ENCODE measurements around the gene EXT2.

The EXT2 gene

GRCh38 chr11:44203270-44204043 is 108.0 kb downstream of the EXT2 start:
- no peak for DNase-seq (ENCODE audit: low read depth)

GRCh38 chr11:44205352-44205751 is 109.9 kb downstream of the EXT2 start:
- DNase-seq (ENCODE audit: low read depth), result no peak

- DNase-seq (ENCODE audit: low read depth), result no peak
Measured at GRCh38 chr11:44205836-44206235, 110.4 kb downstream of the EXT2 start.

- DNase-seq (ENCODE audit: low read depth), result no peak
Measured at GRCh38 chr11:44207292-44207691, 111.8 kb downstream of the EXT2 start.

GRCh38 chr11:44208976-44209603 is 113.6 kb downstream of the EXT2 start:
- no peak for DNase-seq (ENCODE audit: low read depth)

- no peak for DNase-seq (ENCODE audit: low read depth)
Measured at GRCh38 chr11:44212128-44212527, 116.7 kb downstream of the EXT2 start.

- no peak for DNase-seq (ENCODE audit: low read depth)
Measured at GRCh38 chr11:44213148-44213547, 117.7 kb downstream of the EXT2 start.

GRCh38 chr11:44217432-44217831 is 122.0 kb downstream of the EXT2 start:
- DNase-seq (ENCODE audit: low read depth), result no peak

- no peak for DNase-seq (ENCODE audit: low read depth)
Measured at GRCh38 chr11:44219830-44220796, 124.6 kb downstream of the EXT2 start.

GRCh38 chr11:44221456-44221855 is 126.0 kb downstream of the EXT2 start:
- DNase-seq (ENCODE audit: low read depth), result no peak

- DNase-seq (ENCODE audit: low read depth), result no peak
Measured at GRCh38 chr11:44221992-44222391, 126.5 kb downstream of the EXT2 start.

- DNase-seq (ENCODE audit: low read depth), result no peak
Measured at GRCh38 chr11:44223238-44223637, 127.8 kb downstream of the EXT2 start.

- no peak for DNase-seq (ENCODE audit: low read depth)
Measured at GRCh38 chr11:44224867-44225501, 129.5 kb downstream of the EXT2 start.

GRCh38 chr11:44226490-44226889 is 131.0 kb downstream of the EXT2 start:
- DNase-seq (ENCODE audit: low read depth), result no peak

- DNase-seq (ENCODE audit: low read depth), result no peak
Measured at GRCh38 chr11:44226945-44227344, 131.5 kb downstream of the EXT2 start.

- DNase-seq (ENCODE audit: low read depth), result no peak
Measured at GRCh38 chr11:44228379-44228778, 132.9 kb downstream of the EXT2 start.

- no peak for DNase-seq (ENCODE audit: low read depth)
Measured at GRCh38 chr11:44229098-44229497, 133.6 kb downstream of the EXT2 start.

GRCh38 chr11:44229624-44230023 is 134.1 kb downstream of the EXT2 start:
- DNase-seq (ENCODE audit: low read depth), result no peak

GRCh38 chr11:44235765-44236201 is 140.3 kb downstream of the EXT2 start:
- peak; percentile 37 for DNase-seq (ENCODE audit: low read depth)

GRCh38 chr11:44236296-44236695 is 140.8 kb downstream of the EXT2 start:
- DNase-seq (ENCODE audit: low read depth), result no peak

- DNase-seq (ENCODE audit: low read depth), result no peak
Measured at GRCh38 chr11:44237156-44237555, 141.7 kb downstream of the EXT2 start.

- DNase-seq (ENCODE audit: low read depth), result no peak
Measured at GRCh38 chr11:44241851-44242250, 146.4 kb downstream of the EXT2 start.
